ENCODE data around the gene SMR3B.

The SMR3B gene

DNA sequence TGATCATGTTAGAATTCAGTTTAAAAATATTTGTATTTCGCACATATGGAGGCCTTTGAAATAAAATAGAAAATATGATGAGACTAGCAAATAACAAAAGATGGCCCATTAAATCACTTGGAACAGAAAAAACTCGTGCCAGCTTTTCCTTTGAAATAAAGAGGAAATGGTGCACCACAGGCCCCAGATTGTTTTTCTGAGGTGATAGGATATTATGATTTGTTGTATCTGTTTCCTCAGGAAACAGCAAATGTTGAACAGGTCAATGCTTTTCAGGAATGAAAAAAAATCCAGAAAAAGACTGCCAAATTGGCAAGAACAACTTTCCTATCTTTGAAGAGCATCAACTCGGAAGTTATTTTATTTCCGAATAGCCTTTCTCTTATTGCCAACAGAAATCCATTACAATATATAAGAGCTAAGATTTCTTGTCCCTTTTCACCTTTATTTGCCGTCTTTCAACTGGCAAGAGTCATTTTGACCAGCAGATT lies at the start of gene SMR3B:
TSS of gene SMR3B (plus strand) at position 441 of the 491 bp plus-strand sequence. CDS start 1,380 bp downstream, outside the sequence.
- no peak for DNase-seq (ENCODE audit: low read depth, low spot score)

DNA sequence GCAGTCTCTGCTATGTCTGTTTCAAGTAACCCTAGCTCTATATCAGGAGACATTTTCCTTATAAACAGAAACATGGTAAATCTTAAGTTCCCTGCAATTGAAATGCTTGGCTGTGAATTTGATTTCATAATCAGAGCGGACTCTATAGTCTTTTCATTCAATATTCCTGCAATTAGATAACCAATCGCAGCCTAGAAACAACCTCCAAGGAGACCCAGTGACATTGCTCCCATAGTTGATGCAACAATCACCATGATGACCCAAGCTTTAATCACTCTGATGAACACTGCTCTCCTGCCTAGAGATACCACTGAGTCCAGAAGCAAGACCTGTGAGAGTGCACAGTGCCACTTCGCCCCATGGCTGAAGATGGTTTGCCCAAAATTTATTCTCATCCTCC lies 48.2 kb upstream of the SMR3B start, which contains the start of gene CABS1:
TSS of gene CABS1 (plus strand) at position 301 of the 400 bp plus-strand sequence. CDS start at position 360, 59 bp downstream.
- no peak for DNase-seq (ENCODE audit: low read depth, low spot score)

DNA sequence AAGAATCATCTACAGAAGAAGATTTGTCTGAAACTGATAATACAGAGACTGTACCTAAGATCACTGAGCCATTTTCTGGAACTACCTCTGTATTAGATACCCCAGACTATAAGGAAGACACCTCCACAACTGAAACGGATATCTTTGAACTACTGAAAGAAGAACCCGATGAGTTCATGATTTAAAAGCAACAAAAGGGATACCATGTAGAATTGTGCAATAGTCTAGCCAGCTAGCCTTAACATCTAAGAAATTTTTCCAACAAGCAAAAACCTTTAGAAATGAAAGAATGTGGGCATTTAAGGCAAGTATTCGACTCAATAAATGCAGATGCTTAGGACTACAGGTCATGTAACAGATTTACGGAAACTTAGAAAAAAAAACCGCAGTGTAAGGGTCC lies 46.9 kb upstream of the SMR3B start:
- no peak for DNase-seq (ENCODE audit: low read depth, low spot score)

DNA sequence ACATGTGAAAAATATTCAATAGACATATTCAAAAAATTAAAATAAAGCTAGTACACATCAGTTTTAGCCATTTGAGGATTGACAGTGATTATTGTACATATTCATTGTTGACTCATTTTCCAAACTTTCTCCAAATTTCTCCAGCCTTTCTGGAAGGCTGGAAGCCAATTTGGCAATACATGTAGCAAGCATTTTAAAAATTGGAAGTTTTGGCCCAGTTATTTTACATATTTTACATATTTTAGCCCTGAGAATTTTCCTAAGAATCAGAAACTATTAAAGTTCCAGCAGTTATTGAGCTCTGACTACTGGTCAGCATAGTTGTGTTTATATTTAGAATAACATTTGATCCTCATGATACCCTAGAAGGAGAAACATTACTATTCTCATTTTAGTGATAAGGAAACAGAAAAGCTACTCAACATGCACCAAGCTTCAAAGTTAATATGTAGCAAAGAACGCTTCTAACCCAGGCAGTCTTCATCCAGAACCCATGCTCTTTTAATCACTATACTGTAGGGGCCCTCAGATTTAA lies 45.0 kb upstream of the SMR3B start:
- no peak for DNase-seq (ENCODE audit: low read depth, low spot score)

DNA sequence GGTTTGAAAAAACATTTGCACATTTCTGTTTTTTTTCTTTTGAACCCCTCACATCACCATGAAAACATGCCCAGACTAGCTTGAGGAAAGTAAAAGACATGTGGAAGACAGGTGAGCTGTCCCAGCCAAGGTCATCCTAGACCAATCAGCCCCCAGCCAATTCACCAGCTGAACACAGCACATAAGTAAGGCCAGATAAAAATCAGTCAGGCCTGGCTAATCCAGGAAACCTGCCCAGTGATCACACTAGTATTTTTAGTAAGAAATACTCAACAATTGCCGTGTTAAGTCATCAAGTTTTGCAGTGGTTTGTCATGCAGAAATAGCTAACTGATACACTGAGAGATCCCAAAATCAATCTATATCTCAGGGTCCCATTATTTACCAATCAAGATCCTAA lies 26.7 kb upstream of the SMR3B start:
- no peak for DNase-seq (ENCODE audit: low read depth, low spot score)

DNA sequence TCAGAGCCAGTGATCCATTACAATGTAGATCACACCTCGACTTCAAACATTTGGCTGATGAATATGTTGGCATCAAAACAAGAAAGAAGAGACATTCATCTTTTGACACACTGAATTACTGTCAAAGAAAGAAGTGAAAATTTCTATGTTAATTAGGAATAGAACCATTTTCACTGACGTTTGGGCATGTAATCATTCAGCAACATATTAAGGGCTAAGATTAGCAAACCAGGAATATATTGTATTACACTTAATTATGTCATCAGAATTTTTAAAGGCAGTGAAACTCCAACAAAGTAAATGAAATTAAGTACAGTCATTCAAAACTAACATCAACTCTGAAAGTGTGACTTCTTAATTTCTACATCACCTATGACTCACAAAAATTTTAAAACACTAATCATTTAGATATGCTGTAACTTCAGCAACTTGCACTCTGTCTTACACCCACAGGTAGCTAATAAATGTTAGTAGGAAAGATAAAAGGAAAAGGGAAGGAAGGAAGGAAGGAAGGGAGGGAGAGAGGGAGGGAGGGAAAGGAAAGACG lies 23.7 kb upstream of the SMR3B start:
- no peak for DNase-seq (ENCODE audit: low read depth, low spot score)

DNA sequence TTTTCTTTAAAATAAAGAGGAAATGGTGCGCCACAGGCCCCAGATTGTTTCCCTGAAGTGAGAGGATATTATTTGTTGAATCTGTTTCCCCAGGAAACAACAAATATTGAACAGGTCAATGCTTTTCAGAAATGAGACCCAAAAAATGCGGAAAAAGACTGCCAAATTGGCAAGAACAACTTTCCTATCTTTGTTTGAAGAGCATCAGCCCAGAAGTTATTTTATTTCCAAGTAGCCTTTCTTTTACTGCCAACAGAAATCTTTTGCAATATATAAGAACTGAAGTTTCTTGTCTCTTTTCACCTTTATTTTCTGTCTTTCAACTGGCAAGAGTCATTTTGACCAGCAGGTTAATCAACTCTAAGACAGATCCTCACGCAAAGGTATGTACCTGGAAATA lies 22.5 kb upstream of the SMR3B start, which contains the start of gene SMR3A:
TSS of gene SMR3A (plus strand) at position 301 of the 400 bp plus-strand sequence. CDS start 1,356 bp downstream, outside the sequence.
- no peak for DNase-seq (ENCODE audit: low read depth, low spot score)

DNA sequence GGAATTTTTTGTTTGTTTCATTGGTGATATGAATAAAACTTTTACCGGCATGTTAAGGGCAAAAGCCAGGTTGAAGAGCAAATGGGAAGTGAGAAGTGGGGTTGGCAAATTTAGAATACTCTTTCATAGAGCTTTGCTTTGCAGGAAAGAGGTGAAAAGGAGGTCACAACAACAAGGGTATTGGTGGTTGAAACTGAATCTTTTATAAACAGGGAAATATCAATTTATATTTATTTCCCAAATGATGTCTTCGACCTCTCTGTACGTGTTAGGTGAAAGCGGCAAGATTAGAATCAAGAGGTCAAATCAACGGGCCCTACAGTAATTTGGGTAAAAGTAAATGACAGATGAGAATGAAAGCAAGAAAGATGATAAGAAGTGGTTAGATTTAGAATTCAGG lies 18.9 kb upstream of the SMR3B start:
- no peak for DNase-seq (ENCODE audit: low read depth, low spot score)

DNA sequence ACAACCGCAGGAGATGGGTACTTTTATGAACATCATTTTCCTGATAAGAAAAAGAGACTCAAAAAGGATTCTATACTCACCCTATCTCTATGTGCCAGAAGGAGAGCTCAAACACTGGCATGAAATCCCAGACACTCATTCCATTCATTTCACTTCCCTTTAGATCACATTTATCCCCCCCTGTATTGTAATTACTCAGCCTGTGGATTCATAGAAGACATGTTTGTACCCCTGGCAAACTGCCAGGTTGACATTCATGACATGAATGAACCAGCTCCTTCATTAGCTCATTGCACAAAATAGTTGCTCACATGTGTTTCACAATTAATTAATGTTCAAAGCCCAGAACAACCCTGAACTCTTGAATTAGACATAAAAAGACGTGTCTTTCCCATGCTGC lies 17.5 kb upstream of the SMR3B start:
- DNase-seq (ENCODE audit: low read depth, low spot score) = no peak

DNA sequence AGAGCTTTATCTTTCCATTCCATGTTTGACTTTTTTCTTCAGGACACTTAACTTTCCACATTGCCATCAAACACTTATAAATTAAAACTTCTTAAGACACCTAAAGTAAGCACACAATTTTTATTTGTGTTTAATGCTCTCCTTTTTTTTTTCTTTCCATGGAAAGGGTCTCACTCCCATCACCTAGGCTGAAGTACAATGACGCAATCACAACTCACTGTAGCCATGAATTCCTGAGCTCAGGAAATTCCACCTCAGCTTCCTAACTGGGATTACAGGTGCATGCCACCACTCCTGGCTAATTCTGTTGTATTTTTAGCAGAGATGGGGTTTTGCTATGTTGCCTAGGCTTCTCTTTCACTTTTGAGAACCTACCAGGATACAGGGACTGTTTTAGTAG lies 15.1 kb upstream of the SMR3B start:
- DNase-seq (ENCODE audit: low read depth, low spot score) = no peak

DNA sequence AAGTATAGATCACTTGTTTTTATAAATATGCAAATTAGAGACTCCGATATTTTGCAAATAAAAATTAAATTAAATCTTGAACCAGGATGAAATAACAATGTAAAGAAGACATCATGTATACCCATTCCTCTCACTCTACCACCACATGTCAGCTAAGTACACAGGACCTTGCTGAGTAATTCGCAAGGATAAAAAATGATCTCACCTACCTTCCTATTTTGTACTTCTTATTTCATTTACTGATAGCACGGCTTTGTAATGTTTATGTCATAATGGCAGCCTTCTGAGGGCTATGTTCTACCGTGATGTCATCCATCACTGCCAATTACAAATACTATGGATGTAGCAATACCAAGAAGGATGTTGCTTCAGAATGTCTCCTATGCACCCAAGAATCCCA lies 10.9 kb upstream of the SMR3B start:
- no peak for DNase-seq (ENCODE audit: low read depth, low spot score)

DNA sequence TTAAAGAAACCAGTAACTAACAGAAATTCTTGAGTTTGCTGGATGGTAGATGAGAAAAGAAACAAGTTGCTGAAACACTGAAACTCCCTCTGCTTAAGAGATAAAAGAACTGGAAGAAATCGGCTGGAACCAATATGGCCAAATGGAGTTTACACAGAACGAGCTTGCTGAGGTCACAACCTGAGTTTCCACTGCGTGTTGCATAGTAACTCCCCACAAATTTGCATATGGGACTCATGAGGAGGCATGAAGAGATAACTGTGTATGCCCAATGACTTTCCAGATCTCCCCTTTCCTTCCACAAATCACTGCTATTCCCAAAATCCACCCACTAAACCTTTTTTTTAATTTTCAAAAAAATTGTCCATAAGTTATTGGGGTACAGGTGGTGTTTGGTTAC lies 10.2 kb upstream of the SMR3B start:
- no peak for DNase-seq (ENCODE audit: low read depth, low spot score)

DNA sequence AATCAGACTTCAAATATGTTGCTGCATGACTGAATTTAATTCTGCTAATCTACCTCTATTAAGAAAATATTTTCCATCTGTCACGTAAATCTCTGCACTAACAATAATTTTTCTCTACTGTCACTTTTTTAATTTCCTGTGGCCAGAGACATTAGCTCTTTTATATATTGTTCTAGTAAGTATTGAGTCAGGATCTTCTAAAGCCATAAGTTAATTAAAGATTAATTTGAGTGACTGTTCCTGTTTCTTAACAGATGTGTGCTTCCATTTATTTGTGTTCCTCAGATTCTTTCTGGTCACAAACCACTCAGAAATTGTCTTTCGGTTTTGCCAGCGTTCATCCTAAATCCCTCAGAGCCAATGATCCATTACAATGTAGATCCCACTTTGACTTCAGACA lies 2.4 kb upstream of the SMR3B start:
- no peak for DNase-seq (ENCODE audit: low read depth, low spot score)

DNA sequence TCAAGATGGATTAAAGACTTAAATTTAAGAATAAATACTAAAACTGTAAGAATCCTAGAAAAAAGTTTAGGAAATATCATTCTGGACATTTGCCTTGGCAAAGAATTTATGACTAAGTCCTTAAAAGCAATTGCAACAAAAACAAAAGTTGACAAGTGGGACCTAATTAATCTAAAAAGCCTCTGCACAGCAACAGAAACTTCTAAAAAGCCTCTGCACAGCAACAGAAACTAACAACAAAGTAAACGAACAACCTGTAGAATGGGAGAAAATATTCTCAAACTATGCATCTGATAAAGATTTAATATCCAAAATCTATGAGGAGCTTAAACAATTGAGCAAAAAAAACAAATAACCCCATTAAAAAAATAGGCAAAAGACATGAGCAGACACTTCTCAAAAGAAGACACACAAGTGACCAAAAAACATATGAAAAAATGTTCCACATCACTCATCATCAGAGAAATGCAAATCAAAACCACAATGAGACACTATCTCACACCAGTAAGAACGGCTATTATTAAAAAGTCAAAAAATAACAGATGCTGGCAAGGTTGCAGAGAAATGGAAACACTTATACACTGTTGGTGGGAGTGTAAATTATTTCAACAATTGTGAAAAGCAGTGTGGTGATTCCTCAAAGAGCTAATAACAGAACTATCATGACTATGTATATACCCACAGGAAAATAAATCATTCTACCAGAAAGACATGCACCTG lies 9.3 kb downstream of the SMR3B start:
- no peak for DNase-seq (ENCODE audit: low read depth, low spot score)

DNA sequence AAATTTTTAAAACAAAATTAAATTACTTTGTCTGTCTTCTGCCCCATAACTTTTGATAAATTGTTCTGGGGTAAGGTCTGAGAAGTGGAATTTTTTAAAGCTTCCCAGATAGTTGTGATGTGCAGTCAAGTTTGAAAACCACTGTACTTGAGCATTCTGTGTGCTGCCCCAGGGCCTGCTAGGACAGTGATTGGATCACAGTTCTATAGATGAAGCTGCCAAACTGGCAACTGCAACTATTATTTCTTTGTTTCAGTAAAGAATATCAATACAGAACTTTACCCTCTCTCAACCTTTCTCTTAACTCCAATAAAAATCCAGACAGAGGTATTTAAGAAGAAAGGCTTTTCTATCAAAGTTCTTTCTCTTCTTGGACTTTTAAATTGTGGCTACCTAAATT lies 14.6 kb downstream of the SMR3B start, which contains the start of gene OPRPN:
TSS of gene OPRPN (plus strand) at position 361 of the 400 bp plus-strand sequence. CDS start 1,346 bp downstream, outside the sequence.
- DNase-seq (ENCODE audit: low read depth, low spot score) = no peak

DNA sequence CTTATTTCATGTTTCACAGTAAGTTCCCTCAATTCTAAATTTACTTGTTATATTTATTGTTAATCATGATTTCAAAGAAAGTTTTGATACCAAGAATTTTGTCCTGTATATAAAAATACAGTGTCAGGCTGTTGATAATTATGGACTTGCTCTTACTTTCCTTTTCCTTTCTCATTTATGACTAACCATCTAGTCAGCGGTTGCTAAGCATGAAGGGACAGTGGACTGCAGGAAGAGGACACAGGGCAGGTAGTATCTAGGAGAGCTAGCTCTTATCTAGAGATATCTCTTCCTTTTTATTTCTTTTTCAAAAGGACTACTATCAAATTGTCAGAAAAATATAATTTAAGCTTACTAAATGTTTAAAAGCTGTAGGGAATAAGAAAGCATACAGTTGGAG lies 16.4 kb downstream of the SMR3B start:
- no peak for DNase-seq (ENCODE audit: low read depth, low spot score)

DNA sequence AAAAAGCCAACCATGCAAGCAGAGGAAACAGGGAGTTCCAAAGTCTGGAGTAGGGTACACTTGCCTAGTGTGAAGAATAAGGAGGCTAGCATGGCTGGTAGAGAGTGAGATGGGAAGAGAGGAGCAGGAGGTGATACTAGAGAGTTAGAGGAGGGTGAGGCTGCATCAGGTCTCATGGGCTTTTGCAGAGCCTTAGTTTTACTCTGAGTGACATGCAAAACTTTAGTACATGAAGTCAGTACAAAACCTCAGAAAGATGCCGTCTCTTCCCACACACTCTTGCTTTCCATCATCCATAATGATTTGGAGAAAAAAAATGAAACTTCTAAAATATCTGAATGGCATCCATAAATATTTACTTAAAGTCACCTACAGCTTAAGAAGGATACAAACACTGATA lies 19.8 kb downstream of the SMR3B start:
- no peak for DNase-seq (ENCODE audit: low read depth, low spot score)

DNA sequence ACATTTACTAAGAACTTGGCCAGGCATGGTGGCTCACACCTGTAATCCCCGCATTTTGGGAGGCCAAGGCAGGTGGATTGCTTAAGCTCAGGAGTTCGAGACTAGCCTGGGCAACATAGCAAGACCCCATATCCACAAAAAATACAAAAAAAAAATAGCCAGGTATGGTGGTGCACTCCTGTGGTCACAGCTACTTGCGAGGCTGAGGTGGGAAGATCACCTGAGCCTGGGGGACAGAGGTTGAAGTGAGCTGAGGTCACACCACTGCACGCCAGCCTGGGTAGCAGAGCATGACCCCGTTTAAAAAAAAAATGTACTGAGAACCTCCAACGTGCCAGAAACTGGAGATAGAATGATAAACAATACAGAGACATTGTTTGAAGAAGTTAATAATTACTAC lies 22.8 kb downstream of the SMR3B start:
- DNase-seq (ENCODE audit: low read depth, low spot score) = no peak

DNA sequence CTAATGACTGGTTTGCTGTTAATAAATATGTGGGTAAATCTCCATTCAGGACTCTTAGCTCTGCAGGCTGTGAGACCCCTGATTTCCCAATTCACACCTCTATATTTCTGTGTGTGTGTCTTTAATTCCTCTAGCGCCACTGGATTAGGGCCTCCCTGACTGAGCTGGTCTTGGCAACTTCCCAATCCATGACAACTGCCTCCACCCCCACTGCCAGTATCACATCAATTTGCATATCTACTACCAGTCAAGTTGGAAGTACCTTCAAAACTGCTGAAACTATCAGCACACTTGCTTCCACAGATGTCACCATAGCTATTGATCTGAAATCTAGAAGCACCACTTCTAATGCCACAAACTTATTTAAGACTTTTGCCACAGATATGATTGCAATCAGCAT lies 42.4 kb downstream of the SMR3B start:
- DNase-seq (ENCODE audit: low read depth, low spot score) = no peak

DNA sequence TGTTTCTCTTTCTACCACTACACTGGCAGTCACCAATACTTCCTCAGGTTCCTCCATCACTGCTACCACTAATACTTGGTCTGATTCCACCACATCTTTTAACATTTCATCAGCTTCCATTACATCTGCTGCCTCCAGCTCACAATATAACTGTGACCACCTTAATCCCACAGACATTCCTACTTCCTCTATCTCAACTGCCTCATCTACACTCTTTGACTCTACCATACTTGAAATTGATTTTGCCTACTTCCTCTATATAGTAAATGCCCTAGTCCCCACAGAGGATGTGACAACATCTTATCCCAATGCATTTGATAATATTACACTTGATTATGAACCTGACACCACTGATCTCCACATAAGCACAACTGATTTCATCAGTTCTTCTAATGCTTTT lies 43.9 kb downstream of the SMR3B start:
- no peak for DNase-seq (ENCODE audit: low read depth, low spot score)

DNA sequence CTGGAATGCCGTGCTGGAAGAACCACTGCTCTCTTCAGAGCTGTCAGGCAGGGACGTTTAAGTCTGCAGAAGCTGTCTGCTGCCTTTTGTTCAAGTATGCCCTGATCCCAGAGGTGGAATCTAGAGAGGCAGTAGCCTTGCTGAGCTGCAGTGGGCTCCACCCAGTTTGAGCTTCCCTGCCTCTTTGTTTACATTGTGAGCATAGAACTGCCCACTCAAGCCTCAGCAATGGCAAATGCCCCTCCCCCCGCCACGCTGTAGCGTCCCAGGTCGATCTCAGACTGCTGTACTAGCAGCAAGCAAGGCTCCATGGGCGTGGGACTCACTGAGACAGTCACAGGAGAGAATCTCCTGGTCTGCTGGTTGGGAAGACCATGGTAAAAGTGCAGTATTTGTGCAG lies 54.3 kb downstream of the SMR3B start:
- DNase-seq (ENCODE audit: low read depth, low spot score) = no peak
